ENCODE results near the gene P2RX5.
A peak's percentile ranks its signal among the peaks of the same experiment; 100 is the strongest.

P2RX5 gene

DNA sequence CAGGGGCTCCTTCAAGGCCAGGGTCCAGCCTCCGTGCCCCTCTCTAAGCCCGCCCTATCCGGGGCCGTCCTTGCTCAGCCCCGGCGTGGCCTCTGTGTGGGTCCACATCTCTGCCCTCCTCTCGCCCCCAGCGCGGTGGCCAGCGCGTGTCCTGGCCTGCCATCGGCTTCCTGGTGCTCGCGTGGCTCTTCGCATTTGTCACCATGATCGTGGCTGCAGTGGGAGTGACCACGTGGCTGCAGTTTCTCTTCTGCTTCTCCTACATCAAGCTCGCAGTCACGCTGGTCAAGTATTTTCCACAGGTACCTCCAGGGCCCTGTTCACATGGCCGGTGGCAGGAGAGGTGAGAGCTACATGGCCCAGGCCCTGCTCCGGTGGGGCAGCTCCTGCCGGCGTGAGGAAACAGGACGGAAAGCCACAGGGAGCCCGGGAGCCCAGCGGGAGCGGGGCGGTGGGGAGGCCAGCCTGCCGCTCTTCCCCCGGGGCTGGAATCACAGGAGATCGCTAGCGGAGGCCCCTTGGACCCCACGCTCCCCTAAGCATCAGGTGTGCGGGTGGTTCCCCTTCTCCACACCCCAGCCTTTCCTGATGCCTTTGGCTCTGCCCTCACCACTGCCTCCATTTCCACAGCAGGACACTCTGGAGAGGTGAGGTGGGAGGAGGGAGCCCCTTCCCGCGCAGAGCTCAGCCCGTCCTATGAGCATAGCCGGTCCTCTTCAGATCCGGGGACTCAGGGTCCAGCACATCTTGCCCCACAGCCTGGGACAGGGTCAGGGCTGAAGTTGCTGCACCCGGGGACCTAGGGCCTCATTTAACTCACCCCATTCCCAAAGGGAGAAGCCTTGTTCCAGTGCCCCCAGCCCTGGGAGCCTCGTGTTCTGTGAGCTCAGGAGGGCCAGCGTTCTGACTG lies 37.8 kb downstream of the P2RX5 start:
- TF ChIP-seq, protein P1, sequence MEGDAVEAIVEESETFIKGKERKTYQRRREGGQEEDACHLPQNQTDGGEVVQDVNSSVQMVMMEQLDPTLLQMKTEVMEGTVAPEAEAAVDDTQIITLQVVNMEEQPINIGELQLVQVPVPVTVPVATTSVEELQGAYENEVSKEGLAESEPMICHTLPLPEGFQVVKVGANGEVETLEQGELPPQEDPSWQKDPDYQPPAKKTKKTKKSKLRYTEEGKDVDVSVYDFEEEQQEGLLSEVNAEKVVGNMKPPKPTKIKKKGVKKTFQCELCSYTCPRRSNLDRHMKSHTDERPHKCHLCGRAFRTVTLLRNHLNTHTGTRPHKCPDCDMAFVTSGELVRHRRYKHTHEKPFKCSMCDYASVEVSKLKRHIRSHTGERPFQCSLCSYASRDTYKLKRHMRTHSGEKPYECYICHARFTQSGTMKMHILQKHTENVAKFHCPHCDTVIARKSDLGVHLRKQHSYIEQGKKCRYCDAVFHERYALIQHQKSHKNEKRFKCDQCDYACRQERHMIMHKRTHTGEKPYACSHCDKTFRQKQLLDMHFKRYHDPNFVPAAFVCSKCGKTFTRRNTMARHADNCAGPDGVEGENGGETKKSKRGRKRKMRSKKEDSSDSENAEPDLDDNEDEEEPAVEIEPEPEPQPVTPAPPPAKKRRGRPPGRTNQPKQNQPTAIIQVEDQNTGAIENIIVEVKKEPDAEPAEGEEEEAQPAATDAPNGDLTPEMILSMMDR (IDR thresholded peaks at IDR 0.05; ENCODE audit: low read depth, low read length, missing control alignments), result no peak
- DNase-seq (ENCODE audit: extremely low read depth, low read depth), result no peak
- H3K4me3 ChIP-seq (replicated peaks; ENCODE audit: low read depth, low read length), result no peak overlapping the region

DNA sequence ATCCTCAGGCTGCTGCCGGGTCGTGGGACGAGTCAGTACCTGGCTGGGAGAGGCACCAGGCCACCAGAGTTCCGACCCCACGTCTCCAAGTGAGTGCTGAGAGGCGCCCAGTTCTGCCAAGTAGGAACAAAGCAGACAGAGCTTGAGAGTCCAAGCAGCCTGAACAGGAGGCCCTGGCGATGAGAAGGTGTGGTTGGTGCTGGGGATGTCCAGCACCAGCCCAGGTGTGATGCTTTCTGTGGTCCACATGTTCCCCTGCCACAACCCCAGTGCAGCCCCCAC lies 38.4 kb downstream of the P2RX5 start:
- DNase-seq (ENCODE audit: extremely low read depth, low read depth), result no peak
- H3K4me3 ChIP-seq (replicated peaks; ENCODE audit: low read depth, low read length), result no peak overlapping the region
- TF ChIP-seq, protein P1 (IDR thresholded peaks at IDR 0.05; ENCODE audit: low read depth, low read length, missing control alignments), result no peak

DNA sequence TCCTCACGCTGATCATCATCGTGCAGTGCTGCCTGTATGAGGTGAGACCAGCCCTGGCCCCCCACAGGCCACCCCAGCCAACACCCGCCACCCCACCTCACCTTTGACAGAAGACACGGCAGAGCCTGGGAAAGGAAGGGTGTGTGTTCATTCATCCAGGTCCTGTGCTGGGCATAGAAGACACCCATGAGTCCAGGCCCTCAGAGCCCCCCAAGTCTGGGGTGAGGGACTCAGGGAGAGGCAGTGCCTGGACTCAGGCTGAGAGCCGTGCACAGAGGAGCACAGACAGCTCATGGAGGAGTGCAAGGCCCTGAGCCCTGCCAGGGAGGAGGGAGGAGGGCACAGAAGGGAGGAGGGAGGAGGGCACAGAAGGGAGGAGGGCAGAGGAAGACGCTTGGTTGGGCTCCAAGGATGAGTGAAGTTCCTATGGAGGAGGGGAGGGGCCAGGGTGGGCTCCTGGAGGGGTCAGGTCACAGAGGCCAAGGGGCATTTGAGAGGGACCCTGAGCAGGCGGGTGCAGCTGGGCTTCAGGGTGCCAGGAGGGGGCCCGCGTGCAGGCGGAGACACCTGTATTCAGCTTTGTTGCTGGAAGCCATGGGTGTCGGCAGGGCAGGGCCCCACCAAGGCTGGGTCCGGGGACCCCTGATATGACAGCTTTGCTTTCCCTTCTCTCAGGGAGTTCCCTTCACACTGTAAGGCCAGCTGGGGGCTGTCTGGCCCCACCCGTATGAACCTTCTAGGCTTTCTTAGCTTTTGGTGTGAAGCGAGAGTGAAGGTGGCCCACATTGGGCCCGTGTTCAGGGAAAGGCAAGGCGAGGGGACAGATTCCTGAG lies 39.0 kb downstream of the P2RX5 start:
- TF ChIP-seq, protein P1 (IDR thresholded peaks at IDR 0.05; ENCODE audit: low read depth, low read length, missing control alignments), result no peak
- H3K4me3 ChIP-seq (replicated peaks; ENCODE audit: low read depth, low read length), result no peak overlapping the region
- DNase-seq (ENCODE audit: extremely low read depth, low read depth), result no peak

DNA sequence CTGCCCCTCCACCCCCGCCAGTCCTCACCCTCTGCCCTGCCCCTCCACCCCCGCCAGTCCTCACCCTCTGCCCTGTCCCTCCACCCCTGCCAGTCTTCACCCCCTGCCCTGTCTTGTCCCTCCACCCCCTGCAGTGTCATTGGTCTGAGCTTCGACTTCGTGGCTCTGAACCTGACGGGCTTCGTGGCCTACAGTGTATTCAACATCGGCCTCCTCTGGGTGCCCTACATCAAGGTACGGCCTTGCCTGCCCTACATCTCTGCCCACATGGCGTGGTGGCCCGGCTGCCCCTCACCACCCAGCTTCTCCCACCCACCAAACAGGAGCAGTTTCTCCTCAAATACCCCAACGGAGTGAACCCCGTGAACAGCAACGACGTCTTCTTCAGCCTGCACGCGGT lies 39.6 kb downstream of the P2RX5 start:
- TF ChIP-seq, protein P1 (IDR thresholded peaks at IDR 0.05; ENCODE audit: low read depth, low read length, missing control alignments), result no peak
- DNase-seq (ENCODE audit: extremely low read depth, low read depth), result no peak

DNA sequence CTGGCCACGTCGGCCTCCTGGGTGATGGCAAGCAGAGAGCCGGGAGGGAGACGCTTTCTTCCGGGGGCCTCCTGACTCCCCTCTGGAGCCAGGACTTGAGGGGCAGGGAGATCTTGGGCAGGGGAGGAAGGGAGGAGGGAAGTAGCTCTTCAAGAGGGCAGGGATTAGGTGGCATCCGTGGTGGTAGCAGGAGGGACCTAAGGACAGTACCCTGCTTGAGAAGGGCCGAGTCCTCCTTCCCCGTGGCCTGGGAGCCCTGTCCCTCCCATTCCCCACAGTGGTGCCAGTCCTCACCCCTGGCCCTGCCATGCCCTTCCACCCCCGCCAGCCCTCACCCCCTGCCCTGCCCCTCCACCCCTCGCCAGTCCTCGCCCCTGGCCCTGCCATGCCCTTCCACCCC lies 40.2 kb downstream of the P2RX5 start:
- TF ChIP-seq, protein P1 (IDR thresholded peaks at IDR 0.05; ENCODE audit: low read depth, low read length, missing control alignments), result no peak
- no peak overlapping the region for H3K4me3 ChIP-seq (replicated peaks; ENCODE audit: low read depth, low read length)
- no peak for DNase-seq (ENCODE audit: extremely low read depth, low read depth)

More for the DNA sequence above, 39.6 kb downstream of the P2RX5 start:
- H3K4me3 ChIP-seq (replicated peaks; ENCODE audit: low read depth, low read length), result no peak overlapping the region

DNA sequence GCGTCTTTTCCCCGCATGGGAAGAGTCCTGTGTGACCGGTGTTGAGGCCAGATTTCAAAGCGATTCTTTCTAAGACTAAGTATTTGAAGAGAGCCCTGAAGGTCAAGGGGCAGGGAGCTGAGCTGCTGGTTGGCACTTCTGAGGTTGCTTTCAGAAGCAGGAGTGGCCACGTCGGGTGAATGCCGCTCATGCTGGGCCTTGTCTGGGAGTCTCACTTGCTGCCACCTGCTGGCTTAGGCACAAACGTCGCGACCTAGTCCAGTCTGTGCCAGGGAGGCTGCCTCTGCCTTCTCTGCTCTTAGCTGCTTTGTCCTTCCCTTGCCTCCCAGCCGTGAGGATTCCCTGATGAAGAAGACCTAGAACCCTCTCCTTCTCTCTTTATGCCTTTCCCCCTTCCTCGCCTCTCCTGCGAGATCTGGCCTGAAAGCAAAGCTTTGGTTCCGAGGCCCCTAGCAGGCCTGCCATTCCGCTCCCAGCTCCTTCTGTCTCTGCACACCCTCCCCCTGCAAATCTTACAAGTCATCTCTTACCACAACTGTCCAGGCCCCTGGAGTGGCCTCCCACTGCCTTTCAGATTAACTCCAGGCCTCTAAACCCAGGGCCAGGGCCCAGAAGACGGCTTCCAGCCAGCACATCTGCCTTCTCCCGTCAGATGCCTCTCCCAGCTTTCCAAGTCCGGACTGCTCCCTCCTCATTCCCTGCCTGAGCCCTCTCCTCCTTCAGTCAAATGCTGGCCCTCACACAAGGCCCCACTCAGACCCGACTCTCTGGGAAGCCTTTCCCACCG lies 48.0 kb downstream of the P2RX5 start:
- H3K4me3 ChIP-seq (replicated peaks; ENCODE audit: low read depth, low read length), result no peak overlapping the region
- TF ChIP-seq, protein P1 (IDR thresholded peaks at IDR 0.05; ENCODE audit: low read depth, low read length, missing control alignments), result peak; percentile 61
- no peak for DNase-seq (ENCODE audit: extremely low read depth, low read depth)
